Stimulated activated CD4-positive, alpha-beta T cell treated with anti-CD3 and anti-CD28 coated beads, Interleukin-4, amount 100 ng/mL, for 24 hours (primary cell): ENCODE data around the gene CEACAM3.
"Not testable (repeated sequence)": the region's sequence is repeated elsewhere in the genome, so short reads cannot be mapped to it uniquely, and the experiment has no call there.

Experiments used
- DNase-seq: peaks from one replicate; pipeline ENCODE4 v3.0.0-alpha.2; 2020

The CEACAM3 gene

GRCh38 chr19:41796362-41796761 lies at the start of gene CEACAM3:
Gene CEACAM3 (plus strand): TSS chr19:41796587. CDS start chr19:41796678, 91 bp downstream.
- DNase-seq, result no peak

GRCh38 chr19:41746593-41747227 lies 49.7 kb upstream of the CEACAM3 start:
- DNase-seq, result peak; percentile 64

GRCh38 chr19:41748012-41748411 lies 48.4 kb upstream of the CEACAM3 start:
- DNase-seq, result no peak

GRCh38 chr19:41750248-41751134 lies 45.9 kb upstream of the CEACAM3 start:
- DNase-seq, result not testable (repeated sequence)

- peak; percentile 81 for DNase-seq
These were observed 43.2 kb upstream of the CEACAM3 start for GRCh38 chr19:41753159-41753558.

GRCh38 chr19:41753936-41754529 lies 42.4 kb upstream of the CEACAM3 start:
- peak; percentile 79 for DNase-seq

GRCh38 chr19:41755328-41755913 lies 41.0 kb upstream of the CEACAM3 start, which contains the start of gene CEACAM6:
Gene CEACAM6 (plus strand): TSS chr19:41755530. CDS start chr19:41755639, 109 bp downstream.
- DNase-seq, result no peak

GRCh38 chr19:41758846-41759245 lies 37.5 kb upstream of the CEACAM3 start:
- DNase-seq, result no peak

GRCh38 chr19:41767115-41767514 lies 29.3 kb upstream of the CEACAM3 start:
- DNase-seq, result no peak

GRCh38 chr19:41768105-41768504 lies 28.3 kb upstream of the CEACAM3 start:
- not testable (repeated sequence) for DNase-seq

GRCh38 chr19:41769608-41770007 lies 26.8 kb upstream of the CEACAM3 start:
- DNase-seq, result no peak

GRCh38 chr19:41771410-41771809 lies 25.0 kb upstream of the CEACAM3 start:
- no peak for DNase-seq

- peak; percentile 51 for DNase-seq
These were observed 21.8 kb upstream of the CEACAM3 start for GRCh38 chr19:41774515-41774980.

GRCh38 chr19:41776700-41777099 lies 19.7 kb upstream of the CEACAM3 start:
- no peak for DNase-seq

GRCh38 chr19:41783612-41784011 lies 12.8 kb upstream of the CEACAM3 start:
- no peak for DNase-seq

GRCh38 chr19:41784312-41784711 lies 12.1 kb upstream of the CEACAM3 start:
- no peak for DNase-seq

GRCh38 chr19:41784743-41785142 lies 11.6 kb upstream of the CEACAM3 start:
- no peak for DNase-seq

- DNase-seq, result peak; percentile 79
These were observed 10.7 kb upstream of the CEACAM3 start for GRCh38 chr19:41785653-41786052.

GRCh38 chr19:41787055-41787454 lies 9.3 kb upstream of the CEACAM3 start:
- no peak for DNase-seq

- not testable (repeated sequence) for DNase-seq
These were observed 7.9 kb upstream of the CEACAM3 start for GRCh38 chr19:41788518-41788917.

GRCh38 chr19:41789053-41789452 lies 7.3 kb upstream of the CEACAM3 start:
- DNase-seq, result not testable (repeated sequence)

GRCh38 chr19:41792513-41793413 lies 3.6 kb upstream of the CEACAM3 start:
- peak; percentile 51 for DNase-seq
